Gastrocnemius medialis (tissue), 4 donors: ENCODE measurements around the gene FAM162A.

Source experiments
- CTCF ChIP-seq, 5 experiments: fragments of 450-650 bp in 3 of 5; fragments of 200-600 bp in 2 of 5; sonication (generic) in 2 of 5; IDR thresholded peaks in 4 of 5; conservative IDR thresholded peaks in 1 of 5; 1 replicate in 4 of 5; 2 replicates in 1 of 5; pipeline ENCODE4 v1.5.1; 2016 to 2019; ENCODE audit warnings: antibody characterized with exemption in 5 of 5, mild to moderate bottlenecking in 3 of 5, moderate library complexity in 3 of 5
- POLR2A ChIP-seq, 2 donors: fragments of 450-650 bp; IDR thresholded peaks; one replicate each; pipeline ENCODE4 v1.6.1; 2017; ENCODE audit warnings: antibody characterized with exemption in 2 of 2, mild to moderate bottlenecking in 2 of 2, moderate library complexity in 2 of 2

GRCh38 chr3:122398920-122399319 lies 14.9 kb downstream of the FAM162A start:
- TF ChIP-seq CTCF (IDR thresholded peaks at IDR 0.05 in 4 of 5, conservative IDR thresholded peaks at IDR 0.05 in 1 of 5) (no peak), POLR2A (IDR thresholded peaks at IDR 0.05) (no peak)
